Natural killer cell (primary cell): ENCODE results near the gene HOATZ. TPM values are rescaled to one million over a fixed set of nuclear protein-coding genes. Genes with fewer than 3 reads are reported as not detected.

Experiments
- ATAC-seq, 3 donors: fragments of 150-1000 bp in 2 of 3; fragments of 200-7000 bp in 1 of 3; cut with Tn5 transposase; 1 replicate in 1 of 3; 2 replicates in 2 of 3; pipeline ENCODE4 v1.10.0; 2021; ENCODE audit warnings: mild to moderate bottlenecking in 2 of 3, moderate library complexity in 2 of 3
- DNase-seq, 2 donors: peaks; one replicate each; pipeline versions ENCODE4 v3.0.0 to v3.0.0-alpha.2; 2013 to 2021; ENCODE audit warnings: mixed read lengths in 1 of 2
- H3K27ac ChIP-seq: one replicate; pipeline ENCODE4 v1.5.1; 2013; ENCODE audit warnings: mild to moderate bottlenecking, low read length
- H3K27me3 ChIP-seq: one replicate; pipeline ENCODE4 v1.6.1; 2013; ENCODE audit warnings: low read length; ENCODE audit not compliant: control insufficient read depth, insufficient read depth
- H3K36me3 ChIP-seq: one replicate; pipeline ENCODE4 v1.6.1; 2013; ENCODE audit warnings: low read length; ENCODE audit not compliant: control insufficient read depth, insufficient read depth
- H3K4me1 ChIP-seq: one replicate; pipeline ENCODE4 v1.6.1; 2013; ENCODE audit warnings: low read length; ENCODE audit not compliant: control insufficient read depth, insufficient read depth
- H3K4me3 ChIP-seq: one replicate; pipeline ENCODE4 v1.5.1; 2013; ENCODE audit warnings: low read length
- H3K9me3 ChIP-seq: one replicate; pipeline ENCODE4 v1.6.1; 2013; ENCODE audit warnings: low read length; ENCODE audit not compliant: control insufficient read depth, insufficient read depth
- H3K27ac Mint-ChIP-seq, 2 donors: one replicate each; pipeline ENCODE4 v1.8.0; 2022; ENCODE audit warnings: mild to moderate bottlenecking in 2 of 2, mixed read lengths in 2 of 2, moderate library complexity in 1 of 2
- H3K27me3 Mint-ChIP-seq, 2 donors: one replicate each; pipeline ENCODE4 v1.8.0; 2022; ENCODE audit warnings: low read depth in 2 of 2, mixed read lengths in 2 of 2
- H3K36me3 Mint-ChIP-seq: one replicate; pipeline ENCODE4 v1.8.0; 2022; ENCODE audit warnings: mixed read lengths
- H3K4me1 Mint-ChIP-seq, 2 donors: one replicate each; pipeline ENCODE4 v1.8.0; 2022; ENCODE audit warnings: mixed read lengths in 2 of 2
- H3K4me3 Mint-ChIP-seq: one replicate; pipeline ENCODE4 v1.8.0; 2022; ENCODE audit warnings: mild to moderate bottlenecking, moderate library complexity, mixed read lengths
- H3K9me3 Mint-ChIP-seq, 2 donors: one replicate each; pipeline ENCODE4 v1.8.0; 2022; ENCODE audit warnings: mixed read lengths in 2 of 2
- CTCF ChIP-seq: fragments of 200-600 bp; IDR thresholded peaks from one replicate; pipeline ENCODE4 v1.8.0; 2022; ENCODE audit warnings: antibody characterized with exemption
- WGBS: methylation state at CpG from one replicate; pipeline ENCODE4 v1.1.7; 2013; ENCODE audit warnings: missing lambda C conversion rate; ENCODE audit not compliant: insufficient coverage; 5-methylcytosine and 5-hydroxymethylcytosine counted together
- intact Hi-C: fragments of 100-400 bp; cut with micrococcal nuclease; formaldehyde crosslinking; loops from one replicate; pipeline ENCODE4 v1.14.2; 2022
- total RNA-seq, 4 donors: library from RNA; stranded (reverse); fragments of 120-200 nt in 1 of 4; gene quantifications; one replicate each; pipeline versions ENCODE4 v1.2.3 to v1.2.4, GENCODE V29; 2013 to 2022

The HOATZ gene
- total RNA-seq, 3 donors from 2014 or later (not counting 1 experiment from before 2014, with no cell fraction given), result not detected

DNA sequence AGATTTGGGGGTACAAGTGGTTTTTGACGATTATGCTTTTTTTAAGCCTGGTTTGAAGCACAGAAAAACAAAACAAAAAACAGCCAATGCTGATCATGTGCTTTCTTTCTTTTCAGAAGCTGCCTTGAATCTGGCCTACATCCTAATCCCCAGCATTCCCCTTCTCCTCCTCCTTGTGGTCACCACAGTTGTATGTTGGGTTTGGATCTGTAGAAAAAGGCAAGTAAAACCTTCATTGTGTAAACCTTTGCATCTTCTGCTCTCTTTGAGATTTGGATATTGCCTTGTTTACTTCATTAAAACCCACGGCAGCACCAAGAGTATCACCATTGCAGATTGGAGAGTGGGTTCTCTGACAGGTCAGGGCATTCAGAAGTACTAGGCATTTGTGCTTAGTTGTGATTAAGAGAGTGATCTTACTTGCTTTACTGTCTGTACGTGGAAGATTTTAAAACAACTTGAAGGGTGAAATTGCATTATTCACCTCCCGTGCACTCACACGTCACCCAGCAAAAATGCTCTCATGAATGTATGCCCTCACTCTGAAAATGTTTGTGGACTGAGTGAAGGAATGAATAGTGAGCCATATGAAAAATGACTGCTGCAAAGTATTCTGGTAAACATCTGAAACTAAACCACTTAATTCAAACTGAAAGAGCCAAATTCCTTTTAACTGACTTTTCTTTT, 43.0 kb downstream of the HOATZ start:
- H3K4me3 Mint-ChIP-seq, result no peak overlapping the region
- H3K27ac Mint-ChIP-seq, result no peak overlapping the region
- TF ChIP-seq CTCF, result no peak
- Histone ChIP-seq H3K36me3 (no peaks in the 10 kb centered on the region), H3K9me3 (no peaks in the 10 kb centered on the region), H3K4me1 (no peaks in the 10 kb centered on the region), H3K27ac (no peak overlapping the region), H3K4me3 (no peak overlapping the region), H3K27me3 (no peaks in the 10 kb centered on the region)
- H3K4me1 Mint-ChIP-seq, result no peaks in the 10 kb centered on the region
- DNase-seq (no peak), ATAC-seq (no peak)
- no peaks in the 10 kb centered on the region for H3K36me3 Mint-ChIP-seq
- WGBS, result 89% methylated on average over 5 of the region's 5 CpGs
- H3K9me3 Mint-ChIP-seq, result no peaks in the 10 kb centered on the region
- peaks cover 6 to 17% of the 10 kb centered on the region in 2 donors for H3K27me3 Mint-ChIP-seq
- intact Hi-C loops, result no loop called here

DNA sequence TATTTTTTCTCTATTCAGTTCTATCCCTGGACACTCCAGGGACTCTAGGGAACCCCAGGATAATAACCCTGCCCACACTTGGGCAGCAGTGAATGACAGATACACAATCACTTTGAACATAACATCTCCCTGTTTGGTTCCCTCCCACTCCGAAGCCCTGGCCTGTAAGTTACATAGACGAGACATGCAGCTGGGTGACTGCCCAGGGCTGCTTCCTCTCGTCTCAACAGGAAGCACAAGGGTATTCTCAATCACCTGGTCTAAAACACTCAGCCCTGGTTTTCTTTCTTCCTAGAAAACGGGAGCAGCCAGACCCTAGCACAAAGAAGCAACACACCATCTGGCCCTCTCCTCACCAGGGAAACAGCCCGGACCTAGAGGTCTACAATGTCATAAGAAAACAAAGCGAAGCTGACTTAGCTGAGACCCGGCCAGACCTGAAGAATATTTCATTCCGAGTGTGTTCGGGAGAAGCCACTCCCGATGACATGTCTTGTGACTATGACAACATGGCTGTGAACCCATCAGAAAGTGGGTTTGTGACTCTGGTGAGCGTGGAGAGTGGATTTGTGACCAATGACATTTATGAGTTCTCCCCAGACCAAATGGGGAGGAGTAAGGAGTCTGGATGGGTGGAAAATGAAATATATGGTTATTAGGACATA, 45.4 kb downstream of the HOATZ start:
- ATAC-seq (no peak), DNase-seq (no peak)
- no peak overlapping the region for H3K27ac Mint-ChIP-seq
- no peak for TF ChIP-seq CTCF
- no peak overlapping the region for H3K4me3 ChIP-seq
- intact Hi-C loops, result no loop called here
- no peaks in the 10 kb centered on the region for H3K4me1 ChIP-seq
- H3K9me3 Mint-ChIP-seq, result no peaks in the 10 kb centered on the region
- H3K27ac ChIP-seq, result no peak overlapping the region
- H3K36me3 Mint-ChIP-seq, result no peaks in the 10 kb centered on the region
- WGBS, result 73% methylated on average over 11 of the region's 11 CpGs
- H3K27me3 Mint-ChIP-seq, result peaks cover 4 to 15% of the 10 kb centered on the region in 2 donors
- H3K36me3 ChIP-seq, result no peaks in the 10 kb centered on the region
- H3K9me3 ChIP-seq, result no peaks in the 10 kb centered on the region
- H3K4me3 Mint-ChIP-seq, result no peak overlapping the region
- no peaks in the 10 kb centered on the region for H3K27me3 ChIP-seq
- no peaks in the 10 kb centered on the region for H3K4me1 Mint-ChIP-seq

GRCh38 chr11:111560800-111561199, 46.2 kb downstream of the HOATZ start:
- H3K9me3 Mint-ChIP-seq, result no peaks in the 10 kb centered on the region
- DNase-seq, result no peak
- no peaks in the 10 kb centered on the region for H3K4me1 Mint-ChIP-seq
- Histone ChIP-seq H3K4me3 (no peak overlapping the region), H3K9me3 (no peaks in the 10 kb centered on the region), H3K4me1 (no peaks in the 10 kb centered on the region), H3K27ac (no peak overlapping the region), H3K27me3 (no peaks in the 10 kb centered on the region), H3K36me3 (no peaks in the 10 kb centered on the region)
- H3K36me3 Mint-ChIP-seq, result no peaks in the 10 kb centered on the region
- WGBS, result 68% methylated on average over 3 of the region's 3 CpGs
- H3K4me3 Mint-ChIP-seq, result no peak overlapping the region
- peaks cover 0 to 15% of the 10 kb centered on the region in 2 donors for H3K27me3 Mint-ChIP-seq
- H3K27ac Mint-ChIP-seq, result no peak overlapping the region
- intact Hi-C loops, result no loop called here
- TF ChIP-seq CTCF, result no peak
- ATAC-seq, result no peak
